HG02610 (cell line): Measurements from ENCODE around the gene RHCG.

Experiments
- ATAC-seq: cut with Tn5 transposase; IDR thresholded peaks from one replicate; pipeline ENCODE4 v1.9.1; 2021; ENCODE audit warnings: mild to moderate bottlenecking, moderate library complexity; ENCODE audit not compliant: unreplicated experiment

The RHCG gene

GRCh38 chr15:89496155-89497098 lies at the start of gene RHCG:
RHCG (minus strand) TSS chr15:89496583; CDS start chr15:89496544, 39 bp downstream.
- ATAC-seq, result no peak

- no peak for ATAC-seq
These were observed 47.0 kb upstream of the RHCG start for GRCh38 chr15:89543389-89543788.

GRCh38 chr15:89542369-89542768 lies 46.0 kb upstream of the RHCG start:
- no peak for ATAC-seq

- ATAC-seq, result no peak
These were observed 42.6 kb upstream of the RHCG start for GRCh38 chr15:89539027-89539426.

GRCh38 chr15:89533861-89534544 lies 37.6 kb upstream of the RHCG start:
- no peak for ATAC-seq

GRCh38 chr15:89531796-89532537 lies 35.6 kb upstream of the RHCG start:
- ATAC-seq, result no peak

GRCh38 chr15:89530976-89531375 lies 34.6 kb upstream of the RHCG start:
- no peak for ATAC-seq

GRCh38 chr15:89528757-89529352 lies 32.5 kb upstream of the RHCG start:
- ATAC-seq, result no peak

GRCh38 chr15:89526601-89527441 lies 30.4 kb upstream of the RHCG start:
- ATAC-seq, result no peak

- ATAC-seq, result no peak
These were observed 29.8 kb upstream of the RHCG start for GRCh38 chr15:89526181-89526580.

- peak; percentile 45 for ATAC-seq
These were observed 27.8 kb upstream of the RHCG start for GRCh38 chr15:89524184-89524583.

GRCh38 chr15:89523101-89523500 lies 26.7 kb upstream of the RHCG start:
- no peak for ATAC-seq

- ATAC-seq, result no peak
These were observed 25.2 kb upstream of the RHCG start for GRCh38 chr15:89521605-89522004.

GRCh38 chr15:89515477-89515876 lies 19.1 kb upstream of the RHCG start:
- ATAC-seq, result no peak

- no peak for ATAC-seq
These were observed 18.4 kb upstream of the RHCG start for GRCh38 chr15:89514596-89515406.

- no peak for ATAC-seq
These were observed 17.8 kb upstream of the RHCG start for GRCh38 chr15:89514186-89514585.

- ATAC-seq, result no peak
These were observed 16.9 kb upstream of the RHCG start for GRCh38 chr15:89513284-89513683.

GRCh38 chr15:89512631-89513030 lies 16.2 kb upstream of the RHCG start:
- ATAC-seq, result no peak

- no peak for ATAC-seq
These were observed 9.8 kb upstream of the RHCG start for GRCh38 chr15:89506026-89506686.
